GM19372 (cell line): ENCODE data around the gene DMD.

ENCODE experiments used
- ATAC-seq: cut with Tn5 transposase; IDR thresholded peaks from one replicate; pipeline ENCODE4 v1.9.1; 2021; ENCODE audit warnings: mild to moderate bottlenecking, low read depth, moderate library complexity; ENCODE audit not compliant: unreplicated experiment

DMD gene

GRCh38 chrX:32525234-32525633 lies 686.1 kb downstream of the DMD start:
- no peak for ATAC-seq

DNA sequence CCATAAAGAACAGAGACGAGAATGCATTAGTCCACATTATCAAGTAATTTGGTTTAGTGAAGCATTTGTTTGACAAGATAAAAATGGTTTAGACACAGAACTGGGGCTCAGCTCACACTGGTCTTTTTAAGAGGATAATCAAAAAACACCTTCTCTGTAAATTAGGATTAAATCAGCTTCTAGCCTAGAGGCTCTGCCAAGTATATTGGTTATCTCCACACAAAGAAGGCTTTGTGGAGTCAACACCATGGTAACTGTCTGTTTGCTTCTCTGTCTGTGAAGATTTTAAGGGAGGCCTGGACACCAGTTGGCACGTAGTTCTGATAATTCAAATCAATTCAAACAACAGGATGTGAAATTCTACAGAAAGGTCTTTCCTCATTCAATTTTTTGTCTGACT lies 687.0 kb downstream of the DMD start:
- ATAC-seq: no peak

- ATAC-seq: no peak
These were observed 690.6 kb downstream of the DMD start for GRCh38 chrX:32520789-32521188.

DNA sequence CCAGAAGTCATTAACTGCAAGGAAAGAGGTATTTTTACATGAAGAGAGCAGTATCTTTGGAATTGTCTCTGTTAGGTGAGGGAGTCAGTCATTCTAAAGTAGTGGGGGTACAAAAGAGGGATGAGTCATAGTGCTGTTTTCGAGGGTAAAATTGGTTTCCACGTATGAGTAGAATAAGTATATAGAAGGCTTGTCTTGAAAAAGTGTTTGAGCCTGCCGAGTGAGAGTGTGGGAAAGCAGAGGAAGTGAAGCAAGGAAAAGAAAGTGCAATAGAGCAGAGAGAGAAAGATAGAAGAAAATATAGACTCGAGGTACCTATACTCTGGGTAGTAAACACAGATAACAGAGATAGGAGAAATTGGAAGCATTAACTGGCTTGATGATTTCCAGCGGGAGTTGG lies 696.4 kb downstream of the DMD start:
- no peak for ATAC-seq

- ATAC-seq: no peak
These were observed 709.7 kb downstream of the DMD start for GRCh38 chrX:32501606-32502005.

GRCh38 chrX:32496671-32497070 lies 714.7 kb downstream of the DMD start:
- no peak for ATAC-seq

- no peak for ATAC-seq
These were observed 715.5 kb downstream of the DMD start for GRCh38 chrX:32495855-32496254.

DNA sequence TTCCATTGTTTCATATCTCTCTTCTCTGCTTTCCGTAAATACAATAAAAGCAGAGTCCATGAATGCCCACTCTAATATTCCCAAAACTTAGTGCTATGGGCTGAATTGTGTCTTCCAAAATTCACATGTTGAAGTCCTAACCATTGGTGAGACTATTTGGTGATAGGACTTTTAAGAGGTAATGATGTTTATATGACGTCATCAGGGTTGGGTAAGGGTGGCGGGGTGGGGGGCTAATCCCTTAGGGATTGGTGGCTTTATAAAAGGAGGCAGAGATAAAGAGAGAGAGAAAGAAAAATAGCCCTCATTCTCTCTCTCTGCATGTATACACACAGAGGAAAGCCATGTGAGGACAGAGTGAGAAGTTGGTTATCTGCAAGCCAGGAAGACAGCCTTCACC lies 722.2 kb downstream of the DMD start:
- ATAC-seq: no peak

DNA sequence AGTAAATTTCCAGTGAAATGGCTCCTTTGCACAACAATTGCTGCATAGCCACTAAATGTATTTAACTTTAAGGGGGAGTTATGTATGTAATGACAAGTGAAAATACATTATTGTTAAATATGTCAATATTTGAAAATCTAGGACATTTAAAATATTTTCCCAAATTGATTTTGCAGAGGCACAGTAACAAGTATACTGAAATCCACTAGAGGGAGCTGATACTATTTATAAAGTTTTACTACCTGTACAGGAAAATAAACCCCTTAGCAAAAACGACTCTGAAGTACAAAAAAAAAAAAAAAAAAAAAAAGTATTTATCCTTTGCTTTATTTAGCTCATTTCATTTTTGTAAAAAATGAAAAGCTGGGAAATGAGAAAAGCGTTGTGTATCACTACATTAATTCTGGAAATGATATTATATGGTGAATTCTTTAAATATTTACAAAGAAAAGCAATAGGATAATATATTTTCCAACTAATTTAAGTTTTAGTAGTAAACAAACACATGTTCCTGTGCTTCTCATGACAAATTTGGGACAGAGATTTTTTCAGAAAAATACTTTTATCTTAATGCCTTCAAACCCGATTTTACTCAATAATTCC lies 727.7 kb downstream of the DMD start:
- ATAC-seq: no peak

DNA sequence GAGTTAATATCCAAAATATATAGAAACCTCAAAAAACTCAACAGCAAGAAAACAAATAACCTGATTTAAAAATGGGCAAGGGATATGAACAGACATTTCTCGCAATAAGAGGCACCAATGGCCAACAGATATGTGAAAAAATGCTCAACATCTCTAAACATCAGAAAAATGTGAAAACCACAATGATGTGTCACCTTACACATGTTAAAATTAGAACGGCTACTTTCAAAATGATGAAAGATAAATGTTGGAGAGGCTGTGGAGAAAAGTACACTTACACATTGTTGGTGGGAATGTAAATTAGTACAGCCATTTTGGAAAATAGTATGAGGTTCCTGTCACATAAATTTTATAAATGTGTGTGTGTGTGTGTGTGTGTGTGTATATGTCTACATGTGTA lies 731.3 kb downstream of the DMD start:
- ATAC-seq: no peak

- ATAC-seq: no peak
These were observed 739.0 kb downstream of the DMD start for GRCh38 chrX:32472364-32472763.

DNA sequence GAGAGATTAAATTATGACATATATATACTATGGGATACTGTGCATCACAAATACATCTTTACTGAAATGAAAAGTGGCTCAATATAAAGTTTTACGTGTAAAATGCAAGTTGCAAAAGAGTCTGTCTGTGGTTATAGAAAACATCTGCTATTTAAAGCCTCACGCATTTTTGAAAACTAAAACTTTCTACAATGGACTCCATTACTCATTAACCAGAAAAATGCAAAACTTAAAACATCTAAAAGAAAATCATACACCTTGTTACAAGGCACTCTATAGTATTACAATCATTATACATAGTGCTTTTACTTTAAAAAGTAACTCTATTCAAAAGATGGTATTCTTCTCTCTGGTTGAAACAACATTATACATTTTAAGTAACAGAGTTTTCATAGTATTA lies 755.6 kb downstream of the DMD start:
- ATAC-seq: no peak

- ATAC-seq: no peak
These were observed 759.2 kb downstream of the DMD start for GRCh38 chrX:32451954-32452695.

- ATAC-seq: peak; percentile 56
These were observed 762.4 kb downstream of the DMD start for GRCh38 chrX:32448945-32449344.

- peak; percentile 96 for ATAC-seq
These were observed 763.0 kb downstream of the DMD start for GRCh38 chrX:32448320-32448719.

DNA sequence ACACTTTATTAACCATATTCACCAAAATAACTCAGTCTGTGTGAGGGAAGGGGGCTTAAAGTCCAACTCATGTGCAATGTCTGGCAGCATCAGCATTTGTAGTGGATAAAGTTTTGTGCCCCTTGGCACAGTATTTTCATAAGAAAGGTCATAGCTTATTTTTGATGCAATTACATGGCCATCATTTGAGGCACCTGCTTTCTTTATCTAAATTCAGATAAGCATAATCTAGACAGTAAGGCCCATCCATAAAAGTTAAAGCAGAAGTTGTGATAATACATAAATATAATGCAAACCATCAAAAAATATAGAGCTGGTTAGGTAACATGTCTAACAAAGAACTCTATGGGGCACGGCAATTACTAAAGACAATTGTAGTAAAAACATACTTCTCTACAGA lies 763.7 kb downstream of the DMD start:
- no peak for ATAC-seq

DNA sequence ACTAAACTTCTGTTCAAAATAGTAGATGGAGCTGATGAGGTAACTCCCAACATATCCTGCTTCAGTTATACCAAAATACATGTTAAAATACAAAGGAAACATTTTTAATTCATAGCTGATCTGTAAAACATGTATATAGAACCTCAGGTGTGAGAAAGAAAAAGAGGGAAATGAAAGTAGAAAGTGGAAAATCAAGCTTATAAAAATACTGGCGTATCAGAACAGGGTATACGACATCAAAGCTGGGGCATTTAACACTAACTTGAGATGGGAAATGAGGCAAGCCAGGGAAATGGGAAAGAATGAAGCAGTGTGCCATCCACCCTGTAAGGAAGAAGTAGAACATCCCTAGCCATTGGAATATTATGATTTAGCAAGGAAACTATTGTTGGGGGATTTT lies 767.5 kb downstream of the DMD start:
- no peak for ATAC-seq

DNA sequence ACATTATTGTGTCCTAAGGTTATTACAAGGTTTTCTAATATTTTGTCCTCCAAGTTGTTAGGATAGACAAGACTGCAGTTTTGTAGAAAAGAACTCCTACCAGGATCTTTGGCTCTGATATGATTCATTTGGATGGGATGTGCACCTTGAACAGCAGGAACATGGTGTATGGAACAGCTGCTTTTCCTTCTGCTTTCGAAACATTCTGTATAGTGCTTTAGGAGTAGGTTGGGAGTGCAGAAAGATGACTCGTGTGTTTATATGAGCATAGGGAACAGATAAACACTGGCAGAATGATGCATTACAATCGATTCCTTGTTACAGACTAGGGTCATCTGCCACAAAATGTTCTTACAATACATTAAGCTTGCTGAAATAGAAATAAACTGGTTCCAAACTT lies 790.1 kb downstream of the DMD start:
- ATAC-seq: no peak

DNA sequence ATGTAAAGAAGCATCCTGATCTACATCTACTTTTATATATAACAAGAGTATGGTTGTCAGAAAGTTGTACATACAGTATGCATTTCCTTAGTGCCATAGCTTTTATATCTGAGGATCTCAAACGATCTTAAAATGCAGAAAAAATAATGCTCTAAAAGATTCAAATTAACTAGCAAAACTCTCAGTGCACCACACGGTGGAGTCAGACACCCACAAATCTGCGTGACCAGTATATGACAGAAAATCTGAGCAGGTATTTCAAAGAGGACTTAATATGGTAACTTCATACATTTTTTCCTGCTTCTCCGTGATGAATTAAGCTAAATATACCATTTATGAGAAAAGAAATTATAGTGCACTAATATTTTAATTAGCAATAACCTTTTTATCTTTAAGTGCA lies 803.0 kb downstream of the DMD start:
- peak; percentile 48 for ATAC-seq

DNA sequence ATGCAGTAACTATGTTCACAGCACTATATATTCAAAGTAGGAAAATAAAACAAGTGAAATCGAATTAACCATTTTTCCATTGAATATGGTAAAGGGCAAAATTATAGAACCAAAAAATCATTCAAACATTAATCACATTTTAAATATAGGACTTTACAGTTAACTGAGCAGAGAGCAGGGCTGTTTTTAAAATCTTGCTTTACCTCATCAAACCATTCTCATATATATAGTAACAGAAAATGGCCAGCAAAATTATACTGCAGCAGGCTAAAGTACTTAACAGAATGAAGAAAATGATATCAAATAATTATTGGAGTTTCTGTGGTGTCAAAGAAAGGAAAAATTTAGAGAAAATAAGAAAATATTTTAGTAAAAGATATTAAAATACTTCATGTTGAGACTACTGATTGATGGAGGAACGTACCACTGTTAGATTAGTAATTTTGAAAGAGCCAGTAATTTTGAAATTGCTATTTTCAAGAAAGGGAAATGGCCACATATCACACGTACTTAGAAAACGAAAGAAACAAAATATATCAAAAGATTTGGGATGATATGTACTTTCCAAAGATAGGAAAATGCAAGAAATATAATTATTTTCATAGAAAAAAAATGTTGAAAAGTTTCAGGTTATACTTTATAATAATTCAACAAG lies 813.7 kb downstream of the DMD start:
- ATAC-seq: no peak

DNA sequence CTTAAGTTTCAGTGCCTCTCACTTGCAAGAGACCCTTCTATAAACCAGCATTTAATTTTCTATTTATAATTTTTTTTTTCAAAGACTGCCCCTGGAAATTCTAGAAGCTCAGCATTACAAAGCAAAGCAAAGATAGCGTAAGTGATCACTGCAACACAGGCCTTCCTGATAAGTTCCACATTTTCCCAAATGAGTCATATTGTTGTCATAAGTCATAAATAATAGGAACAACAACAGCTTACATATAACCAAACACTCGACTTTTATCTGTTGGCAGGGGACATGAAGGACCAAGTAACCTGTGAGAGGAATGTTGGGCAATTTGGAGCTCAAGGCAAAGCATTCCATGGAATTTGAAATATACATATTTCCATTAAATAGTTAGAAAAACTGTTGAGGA lies 815.5 kb downstream of the DMD start:
- ATAC-seq: no peak

- ATAC-seq: no peak
These were observed 818.7 kb downstream of the DMD start for GRCh38 chrX:32392655-32393054.
